Activated gamma-delta T cell treated with Interleukin-2 at 50 U/mL for 16 hours (primary cell): ENCODE measurements around the gene PYGB.
A peak's percentile ranks its signal among the peaks of the same experiment; 100 is the strongest.

Experiments
- DNase-seq: peaks from one replicate; pipeline ENCODE4 v3.0.0-alpha.2; 2020

The PYGB gene

GRCh38 chr20:25271486-25272222 is 23.8 kb downstream of the PYGB start:
- DNase-seq, result peak; percentile 3

GRCh38 chr20:25272223-25273000 is 24.5 kb downstream of the PYGB start:
- peak; percentile 1 for DNase-seq

DNA sequence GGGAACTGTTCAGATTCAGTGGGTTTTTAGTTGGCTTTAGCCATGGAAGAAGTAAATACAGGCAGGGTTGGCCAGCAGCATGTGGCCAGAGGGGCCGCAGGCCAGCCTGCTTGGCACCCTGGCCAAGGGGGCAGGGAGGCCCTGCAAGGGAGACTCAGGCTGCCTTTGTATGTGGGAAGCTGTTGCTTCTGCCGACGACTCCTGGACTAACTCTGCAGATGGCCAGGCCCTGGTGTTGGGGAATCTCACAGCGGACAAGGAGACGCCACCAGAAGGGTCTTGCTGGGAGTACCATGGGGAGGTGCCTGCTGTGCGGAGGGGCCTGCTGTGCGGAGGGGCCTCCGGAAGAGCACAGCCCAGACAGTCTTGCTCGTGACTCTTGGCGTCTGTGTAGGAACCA is 25.2 kb downstream of the PYGB start:
- peak; percentile 1 for DNase-seq

DNA sequence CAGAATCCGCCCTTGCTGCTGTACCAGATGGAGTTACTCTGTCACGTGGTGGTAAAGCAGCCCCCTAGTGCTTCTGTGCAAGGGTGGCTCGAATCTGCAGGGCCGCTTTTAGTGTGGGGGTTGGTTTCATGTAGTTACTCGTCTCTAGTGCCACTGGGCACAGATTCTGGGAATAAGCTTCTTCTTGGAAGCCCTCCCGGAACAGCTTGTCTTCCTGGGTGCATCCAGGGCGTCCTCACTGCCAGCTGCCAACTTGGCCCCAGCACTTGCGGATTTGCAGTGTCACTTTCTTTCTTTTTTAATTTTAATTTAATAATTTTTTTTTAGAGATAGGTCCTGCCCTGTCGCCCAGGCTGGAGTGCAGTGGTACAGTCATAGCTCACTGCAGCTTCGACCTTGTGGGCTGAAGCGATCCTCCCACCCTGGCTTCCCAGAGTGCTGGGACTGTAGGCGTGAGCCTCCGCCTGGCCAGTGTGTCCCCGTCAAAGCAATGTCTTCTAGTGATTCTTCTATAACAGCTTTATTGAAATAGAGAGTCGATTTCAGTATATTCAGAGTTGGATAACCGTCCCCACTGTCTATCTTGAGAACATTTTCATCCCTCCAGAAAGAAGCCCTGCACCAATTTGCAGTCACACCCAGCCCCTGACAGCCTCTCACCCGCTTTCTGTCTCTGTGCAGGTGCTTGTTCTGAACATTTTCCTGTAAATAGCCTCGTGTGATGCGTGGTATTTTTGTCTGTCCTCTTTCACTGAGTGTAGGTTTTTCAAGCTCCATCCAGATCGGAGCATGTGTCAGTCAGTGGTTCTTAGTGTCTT is 25.9 kb downstream of the PYGB start:
- DNase-seq, result peak; percentile 1

GRCh38 chr20:25274481-25274880 is 26.6 kb downstream of the PYGB start:
- DNase-seq, result peak; percentile 1

DNA sequence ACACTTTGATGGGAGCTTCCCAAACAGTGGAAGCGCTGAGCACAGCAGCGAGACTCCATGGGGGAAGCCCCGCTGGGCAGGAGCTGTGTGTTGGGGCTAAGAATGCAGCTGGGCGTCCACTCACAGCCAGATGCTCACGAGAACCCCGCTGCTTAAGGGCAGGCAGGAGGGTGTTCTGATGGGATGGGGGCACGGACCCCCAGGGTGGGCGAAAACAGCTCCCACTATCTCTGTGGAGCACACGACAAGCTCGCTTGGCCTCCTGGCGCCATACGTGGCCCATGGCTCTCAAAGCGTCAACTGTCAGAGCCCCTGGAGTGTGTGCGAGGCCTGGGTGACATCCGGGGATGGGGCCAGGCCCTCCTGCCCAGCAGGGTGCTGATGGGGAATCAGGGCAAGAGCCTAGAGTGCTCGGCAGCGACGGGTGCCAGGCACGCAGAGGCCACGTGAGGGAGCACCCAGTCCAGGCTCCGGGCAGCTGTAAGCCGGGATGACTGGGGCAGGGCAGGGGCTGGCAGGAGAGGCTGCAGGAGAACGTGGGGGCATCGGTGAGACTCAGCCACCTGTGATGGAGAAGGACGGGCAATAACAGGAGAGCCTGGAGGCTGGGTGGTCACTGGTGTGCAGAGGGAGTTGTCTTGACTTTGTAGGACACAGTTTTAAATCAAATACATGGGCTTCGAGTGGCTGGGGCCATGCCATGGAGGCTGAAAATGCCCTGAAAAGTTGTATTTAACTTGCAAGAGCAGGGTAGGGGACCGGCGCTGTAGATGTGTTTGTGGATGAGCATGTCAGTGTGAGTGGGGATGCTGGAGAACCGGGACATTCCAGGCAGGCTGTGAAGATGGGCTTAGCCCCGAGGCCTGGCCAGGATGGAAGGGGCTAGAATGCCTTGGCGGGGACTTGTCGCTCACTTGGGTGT is 27.3 kb downstream of the PYGB start:
- peak; percentile 3 for DNase-seq

- peak; percentile 3 for DNase-seq
Observed at GRCh38 chr20:25275813-25276532, 28.1 kb downstream of the PYGB start.

DNA sequence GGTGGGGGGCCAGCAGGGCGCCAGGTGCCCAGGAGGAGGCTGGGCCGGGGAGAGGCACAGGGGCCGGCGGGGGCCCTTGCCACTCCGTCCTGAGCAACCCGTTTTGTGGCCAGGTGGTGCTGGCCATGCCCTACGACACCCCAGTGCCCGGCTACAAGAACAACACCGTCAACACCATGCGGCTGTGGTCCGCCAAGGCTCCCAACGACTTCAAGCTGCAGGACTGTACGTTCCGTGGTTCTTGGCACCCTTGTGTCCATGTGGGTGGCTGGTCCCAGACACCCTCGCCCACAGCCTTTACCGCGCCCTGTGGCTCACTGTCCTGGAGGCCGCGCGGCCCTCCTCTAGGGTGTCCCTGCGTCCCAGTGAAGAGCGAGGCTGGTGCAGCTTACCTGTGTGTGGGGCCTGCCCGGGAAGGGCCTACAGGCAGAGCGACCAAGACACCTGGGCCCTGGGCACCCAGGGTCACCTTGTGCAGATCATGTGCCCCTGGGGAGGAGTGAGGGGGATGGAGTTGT is 28.7 kb downstream of the PYGB start:
- DNase-seq, result peak; percentile 2

- peak; percentile 2 for DNase-seq
Observed at GRCh38 chr20:25277051-25277801, 29.3 kb downstream of the PYGB start.

DNA sequence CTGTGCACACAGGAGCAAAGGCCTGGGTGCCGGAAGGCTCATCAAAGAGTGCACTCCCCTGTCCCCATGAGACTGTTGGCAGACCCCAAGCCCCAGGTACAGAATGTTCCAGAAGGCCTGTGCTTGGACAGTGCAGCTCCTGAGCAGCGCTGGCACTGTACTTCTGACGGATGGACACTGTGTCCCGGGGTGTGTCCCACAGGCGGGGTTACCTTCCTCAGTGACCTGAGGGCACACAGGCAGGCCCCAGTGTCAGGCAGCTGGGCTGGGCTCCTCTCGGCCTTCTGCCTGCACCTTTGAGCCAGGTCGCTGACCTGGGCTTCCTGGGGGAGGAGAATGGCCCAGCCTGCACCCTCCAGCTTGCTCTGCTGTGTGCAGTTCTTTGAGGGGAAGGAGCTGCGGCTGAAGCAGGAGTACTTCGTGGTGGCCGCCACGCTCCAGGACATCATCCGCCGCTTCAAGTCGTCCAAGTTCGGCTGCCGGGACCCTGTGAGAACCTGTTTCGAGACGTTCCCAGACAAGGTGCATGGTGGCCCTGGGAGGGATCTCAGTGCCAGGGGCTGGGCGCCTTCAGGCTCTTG is 30.1 kb downstream of the PYGB start:
- peak; percentile 1 for DNase-seq

DNA sequence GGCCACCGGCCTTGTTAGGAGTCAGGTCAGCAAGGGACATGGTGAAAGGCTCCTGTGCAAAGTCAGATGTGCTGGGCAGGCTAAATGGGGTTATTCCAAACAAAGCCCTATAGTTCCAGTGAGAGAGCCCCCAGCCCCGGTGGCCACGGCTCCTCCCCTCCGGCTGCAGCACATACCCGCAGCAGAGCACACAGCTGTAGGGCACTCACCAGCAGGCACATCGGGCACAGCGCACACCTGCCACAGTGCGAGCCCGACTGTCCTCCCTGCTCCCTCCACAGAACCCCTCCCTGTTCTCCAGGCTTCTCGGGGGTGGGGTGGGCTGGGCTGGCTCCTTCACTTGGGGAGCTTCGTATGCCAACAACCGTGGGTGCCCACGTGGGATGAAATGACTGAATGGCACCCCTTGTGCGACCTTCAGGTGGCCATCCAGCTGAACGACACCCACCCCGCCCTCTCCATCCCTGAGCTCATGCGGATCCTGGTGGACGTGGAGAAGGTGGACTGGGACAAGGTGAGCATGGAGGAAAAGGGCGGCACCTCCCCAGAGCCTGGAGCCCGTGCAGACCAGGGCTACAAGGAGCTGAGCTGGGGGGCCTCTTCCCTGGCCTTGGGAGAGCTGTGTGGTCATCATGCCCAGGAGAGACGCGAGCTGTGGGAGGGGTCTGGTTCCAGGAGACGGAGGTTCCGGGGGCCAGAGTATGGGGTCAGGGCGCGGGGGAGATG is 30.9 kb downstream of the PYGB start:
- peak; percentile 2 for DNase-seq

- DNase-seq, result no peak
Observed at GRCh38 chr20:25279403-25279802, 31.5 kb downstream of the PYGB start.

DNA sequence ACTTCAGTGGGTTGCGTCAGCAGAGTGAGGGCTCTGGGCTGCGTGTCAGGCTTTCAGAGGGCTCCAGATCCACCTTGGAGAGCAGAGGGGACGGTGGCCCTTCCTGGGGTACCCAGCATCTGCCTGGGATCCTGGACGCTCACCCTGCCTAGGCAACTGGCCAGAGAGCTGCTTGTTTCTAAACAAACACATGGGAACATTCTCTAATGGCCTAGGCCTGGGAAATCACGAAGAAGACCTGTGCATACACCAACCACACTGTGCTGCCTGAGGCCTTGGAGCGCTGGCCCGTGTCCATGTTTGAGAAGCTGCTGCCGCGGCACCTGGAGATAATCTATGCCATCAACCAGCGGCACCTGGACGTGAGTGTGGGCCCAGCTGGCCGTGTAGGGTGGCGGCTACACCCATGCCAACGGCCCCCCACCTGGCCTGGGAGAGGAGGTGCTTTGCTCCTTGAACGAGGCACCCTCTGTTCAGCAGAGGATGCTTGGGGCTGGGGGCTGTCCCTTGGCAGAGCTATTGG is 32.2 kb downstream of the PYGB start:
- DNase-seq, result peak; percentile 1

DNA sequence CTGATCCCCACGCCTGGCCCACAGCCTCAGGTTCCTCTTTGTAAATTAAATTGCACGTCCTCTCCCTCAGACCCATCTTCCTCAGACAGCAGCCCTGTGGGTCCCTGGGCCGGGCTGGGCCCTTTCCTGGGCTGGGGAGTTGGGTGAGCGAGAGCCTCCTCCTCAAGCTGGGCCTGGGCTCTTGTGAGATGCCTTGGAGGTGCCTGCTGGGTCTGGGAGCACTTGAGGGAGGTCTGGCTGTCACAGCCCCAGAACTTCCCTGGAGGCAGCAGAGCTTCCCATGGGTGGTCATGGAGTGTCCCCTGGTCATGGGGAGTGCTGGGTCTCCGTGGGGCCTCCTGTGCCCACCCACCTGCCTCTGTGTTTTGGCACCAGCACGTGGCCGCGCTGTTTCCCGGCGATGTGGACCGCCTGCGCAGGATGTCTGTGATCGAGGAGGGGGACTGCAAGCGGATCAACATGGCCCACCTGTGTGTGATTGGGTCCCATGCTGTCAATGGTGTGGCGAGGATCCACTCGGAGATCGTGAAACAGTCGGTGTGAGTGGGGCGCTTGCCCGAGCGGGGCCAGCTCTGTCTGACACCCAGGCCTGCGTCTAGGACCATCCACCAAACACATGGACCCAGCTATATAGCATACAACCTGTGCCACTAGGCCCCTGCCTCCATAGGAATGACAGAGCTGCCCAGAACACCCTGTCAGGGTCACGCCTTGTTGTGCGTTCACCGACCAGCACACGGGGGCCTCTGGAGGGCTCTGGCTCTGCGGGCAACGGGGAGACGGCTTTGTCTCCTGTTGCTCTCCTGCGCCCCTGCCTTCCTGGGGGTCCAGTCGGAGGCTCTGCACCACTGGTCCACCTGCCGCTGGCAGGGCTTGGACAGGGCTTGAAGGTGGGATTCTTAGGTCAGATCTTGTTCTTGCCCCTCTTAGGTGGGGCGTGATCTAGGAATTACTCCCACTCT is 33.0 kb downstream of the PYGB start:
- DNase-seq, result peak; percentile 2

GRCh38 chr20:25281541-25281991 is 33.7 kb downstream of the PYGB start:
- DNase-seq, result peak; percentile 1

GRCh38 chr20:25282034-25282781 is 34.3 kb downstream of the PYGB start:
- DNase-seq, result peak; percentile 3

DNA sequence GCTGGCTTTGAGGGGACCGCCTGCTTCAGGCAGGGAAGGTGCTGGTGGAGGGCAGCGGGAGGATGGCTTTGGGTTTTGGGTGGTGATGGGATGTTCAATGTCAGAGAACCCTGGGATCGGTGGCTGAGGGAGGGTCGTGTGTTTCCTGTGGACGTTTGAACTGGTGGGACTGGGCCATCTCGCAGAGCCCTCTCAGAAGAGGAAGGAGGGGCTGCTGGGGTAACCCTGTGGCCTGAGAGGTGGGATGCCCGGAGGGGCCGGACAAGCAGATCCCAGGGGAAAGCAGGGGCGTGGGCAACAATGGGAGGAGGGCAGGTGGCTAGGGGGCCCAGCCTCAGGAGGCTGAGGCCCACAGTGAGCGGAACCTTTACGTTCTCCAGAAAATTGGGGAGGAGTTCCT is 34.9 kb downstream of the PYGB start:
- no peak for DNase-seq
